Thyroid gland (tissue), 4 donors: ENCODE measurements around the gene ARFGAP3. TPM values are rescaled to one million over a fixed set of nuclear protein-coding genes. Genes with fewer than 3 reads are reported as not detected.

Source experiments
- DNase-seq, 2 donors: peaks; one replicate each; pipeline ENCODE4 v3.0.0-alpha.2; 2019
- H3K27ac ChIP-seq, 3 donors: fragments of 200-600 bp; sonication (generic); 1 replicate in 2 of 3; 2 replicates in 1 of 3; pipeline ENCODE4 v1.5.1; 2016 to 2019; ENCODE audit warnings: mild to moderate bottlenecking in 1 of 3, moderate library complexity in 1 of 3
- H3K27me3 ChIP-seq: fragments of 200-600 bp; sonication (generic); one replicate; pipeline ENCODE4 v1.5.1; 2019
- H3K36me3 ChIP-seq, 2 donors: fragments of 200-600 bp; sonication (generic); one replicate each; pipeline ENCODE4 v1.5.1; 2016 to 2019
- H3K4me1 ChIP-seq, 2 donors: fragments of 200-600 bp; sonication (generic); one replicate each; pipeline ENCODE4 v1.5.1; 2017 to 2019
- H3K4me3 ChIP-seq, 3 donors: fragments of 200-600 bp; sonication (generic); replicated peaks in 1 of 3; 1 replicate in 2 of 3; 2 replicates in 1 of 3; pipeline ENCODE4 v1.5.1; 2016; ENCODE audit warnings: mild to moderate bottlenecking in 1 of 3
- H3K9me3 ChIP-seq: fragments of 200-600 bp; sonication (generic); one replicate; pipeline ENCODE4 v1.5.1; 2017
- POLR2A ChIP-seq, 2 donors: fragments of 450-650 bp; IDR thresholded peaks; one replicate each; pipeline ENCODE4 v1.6.1; 2017; ENCODE audit warnings: antibody characterized with exemption in 2 of 2, mild to moderate bottlenecking in 2 of 2, moderate library complexity in 1 of 2
- WGBS, 2 donors: methylation state at CpG; one replicate each; pipeline ENCODE4 v1.1.5; 2017; 5-methylcytosine and 5-hydroxymethylcytosine counted together
- intact Hi-C: fragments of 100-400 bp; cut with DNase I; formaldehyde crosslinking; loops from one replicate; pipeline ENCODE4 v1.15.1; 2023
- total RNA-seq, 4 donors: library from RNA; depleted of rRNA; stranded (reverse); fragments of >200 nt; gene quantifications; one replicate each; pipeline ENCODE4 v1.2.3, GENCODE V29; 2016
- TF ChIP-seq, protein P1 (sequence below), 6 experiments: fragments of 200-600 bp in 3 of 6; fragments of 450-650 bp in 3 of 6; sonication (generic) in 3 of 6; IDR thresholded peaks; one replicate each; pipeline ENCODE4 v1.5.1; 2016 to 2019; ENCODE audit warnings: antibody characterized with exemption in 6 of 6, mild to moderate bottlenecking in 2 of 6, inconsistent platforms in 1 of 6, moderate library complexity in 1 of 6

The ARFGAP3 gene
- total RNA-seq, 4 donors from 2014 or later = 82.3 to 106 (median 94.2) TPM

DNA sequence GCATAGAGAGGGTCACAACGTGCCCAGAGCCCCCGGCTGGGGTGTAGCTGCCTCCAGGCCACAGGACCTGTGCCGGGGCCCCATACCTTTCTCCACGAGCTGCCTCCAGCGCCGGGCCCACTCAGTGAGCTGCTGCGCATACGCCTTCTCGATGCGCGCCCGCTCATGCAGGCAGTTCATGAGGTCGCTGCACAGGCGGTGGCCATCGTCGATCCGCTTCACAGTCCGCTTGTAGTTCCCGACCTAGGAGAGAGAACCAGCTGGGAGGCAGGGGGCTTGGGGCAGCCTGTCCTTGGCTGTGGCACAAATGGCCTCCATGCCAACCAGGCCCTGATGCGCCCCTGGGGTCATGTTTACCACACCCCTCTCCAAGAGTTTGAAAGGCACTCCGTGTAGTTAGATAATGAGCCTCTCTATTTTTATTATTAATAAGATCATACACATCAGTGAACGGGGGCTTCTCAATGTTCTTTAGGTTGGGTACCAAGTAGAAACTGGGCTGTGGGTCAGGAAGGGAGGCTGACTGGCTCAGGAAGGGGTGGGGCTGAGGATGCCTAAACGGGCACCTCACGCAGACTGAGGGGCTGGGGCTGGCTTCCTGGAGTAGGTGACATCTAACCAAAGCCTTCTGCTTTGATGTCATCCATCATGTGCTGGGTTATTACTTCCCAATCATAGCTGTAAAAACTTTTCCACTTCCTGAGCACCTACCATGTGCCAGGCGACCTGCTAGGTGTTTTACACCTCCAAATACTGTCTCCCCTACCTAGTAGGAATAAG lies 36.5 kb upstream of the ARFGAP3 start:
- H3K9me3 ChIP-seq = no peaks in the 10 kb centered on the region
- no peaks in the 10 kb centered on the region for H3K27me3 ChIP-seq
- DNase-seq = no peak
- peaks cover 12 to 21% of the 10 kb centered on the region in 2 donors for H3K36me3 ChIP-seq
- H3K27ac ChIP-seq = no peak overlapping the region
- intact Hi-C loops = no loop called here
- H3K4me1 ChIP-seq = peaks cover 4 to 17% of the 10 kb centered on the region in 2 donors
- WGBS, 2 donors = 89 to 93% methylated on average over 24 to 25 of the region's 25 CpGs
- no peak overlapping the region for H3K4me3 ChIP-seq
- no peak for TF ChIP-seq POLR2A (IDR thresholded peaks at IDR 0.05)
- TF ChIP-seq, protein P1, sequence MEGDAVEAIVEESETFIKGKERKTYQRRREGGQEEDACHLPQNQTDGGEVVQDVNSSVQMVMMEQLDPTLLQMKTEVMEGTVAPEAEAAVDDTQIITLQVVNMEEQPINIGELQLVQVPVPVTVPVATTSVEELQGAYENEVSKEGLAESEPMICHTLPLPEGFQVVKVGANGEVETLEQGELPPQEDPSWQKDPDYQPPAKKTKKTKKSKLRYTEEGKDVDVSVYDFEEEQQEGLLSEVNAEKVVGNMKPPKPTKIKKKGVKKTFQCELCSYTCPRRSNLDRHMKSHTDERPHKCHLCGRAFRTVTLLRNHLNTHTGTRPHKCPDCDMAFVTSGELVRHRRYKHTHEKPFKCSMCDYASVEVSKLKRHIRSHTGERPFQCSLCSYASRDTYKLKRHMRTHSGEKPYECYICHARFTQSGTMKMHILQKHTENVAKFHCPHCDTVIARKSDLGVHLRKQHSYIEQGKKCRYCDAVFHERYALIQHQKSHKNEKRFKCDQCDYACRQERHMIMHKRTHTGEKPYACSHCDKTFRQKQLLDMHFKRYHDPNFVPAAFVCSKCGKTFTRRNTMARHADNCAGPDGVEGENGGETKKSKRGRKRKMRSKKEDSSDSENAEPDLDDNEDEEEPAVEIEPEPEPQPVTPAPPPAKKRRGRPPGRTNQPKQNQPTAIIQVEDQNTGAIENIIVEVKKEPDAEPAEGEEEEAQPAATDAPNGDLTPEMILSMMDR (IDR thresholded peaks at IDR 0.05) = no peak

DNA sequence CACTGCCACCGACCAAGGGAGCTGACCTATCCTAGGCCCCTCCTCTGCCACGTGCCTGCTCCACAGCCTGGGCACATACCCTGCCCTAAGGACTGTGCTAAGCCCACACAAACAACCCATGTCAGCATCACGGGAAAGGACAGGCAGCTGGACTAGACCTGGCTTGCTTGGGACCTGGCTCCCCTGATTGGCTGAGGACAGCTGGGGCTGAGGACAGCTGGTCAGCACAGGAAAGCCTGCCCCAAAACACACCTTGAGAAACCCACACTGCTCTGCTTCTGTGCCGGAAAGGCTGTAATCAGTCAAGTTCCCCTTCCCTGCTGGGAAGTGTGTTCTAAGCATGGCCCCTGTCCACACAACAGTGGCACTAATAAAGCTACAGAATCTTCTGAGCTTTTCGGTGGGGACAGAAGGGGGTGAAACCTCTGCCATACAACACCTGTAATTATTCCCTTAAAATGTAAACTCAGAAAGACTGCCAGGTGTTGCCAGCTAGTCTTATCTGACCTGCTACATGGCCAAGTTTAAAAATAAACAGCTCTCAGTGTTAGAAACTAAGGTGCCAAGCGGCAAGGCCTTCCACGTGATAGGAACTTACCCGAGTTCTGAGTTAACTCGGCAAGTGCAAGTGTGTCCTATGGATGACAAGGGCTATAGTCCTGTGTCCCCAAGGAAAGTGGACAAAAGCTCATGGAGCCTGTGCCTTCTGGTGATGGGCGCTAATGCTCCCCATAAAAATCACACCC lies 35.7 kb upstream of the ARFGAP3 start:
- H3K27ac ChIP-seq = no peak overlapping the region
- WGBS, 2 donors = 86% methylated on average over 8 to 9 of the region's 10 CpGs
- no peak overlapping the region for H3K4me3 ChIP-seq
- DNase-seq = no peak
- intact Hi-C loops = no loop called here
- H3K27me3 ChIP-seq = no peaks in the 10 kb centered on the region
- peaks cover 4 to 17% of the 10 kb centered on the region in 2 donors for H3K4me1 ChIP-seq
- peaks cover 15 to 29% of the 10 kb centered on the region in 2 donors for H3K36me3 ChIP-seq
- TF ChIP-seq, protein P1 (IDR thresholded peaks at IDR 0.05) = no peak
- no peak for TF ChIP-seq POLR2A (IDR thresholded peaks at IDR 0.05)
- H3K9me3 ChIP-seq = no peaks in the 10 kb centered on the region

DNA sequence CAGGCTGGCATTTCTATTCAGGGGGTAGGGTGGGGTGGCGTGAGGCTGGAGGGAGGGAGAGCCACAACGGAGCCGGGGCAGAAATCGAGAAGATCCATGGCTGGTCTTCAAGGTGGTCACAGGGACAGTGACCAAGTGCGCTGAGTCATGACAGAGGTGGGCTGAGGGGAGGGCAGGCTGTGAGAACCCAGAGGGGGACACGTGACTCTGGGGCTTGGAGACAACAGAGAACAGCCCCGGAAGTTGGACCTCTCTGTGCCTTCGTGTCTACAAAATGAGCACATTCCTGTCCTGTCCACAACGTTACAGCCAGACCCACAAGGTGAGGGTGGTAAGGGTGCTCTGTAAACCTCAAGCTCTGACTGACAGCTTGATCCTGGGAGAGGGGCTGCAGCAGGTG lies 35.1 kb upstream of the ARFGAP3 start:
- Histone ChIP-seq H3K27me3 (no peaks in the 10 kb centered on the region), H3K4me1 (peaks cover 4 to 17% of the 10 kb centered on the region in 2 donors), H3K4me3 (no peak overlapping the region), H3K36me3 (peaks cover 15 to 29% of the 10 kb centered on the region in 2 donors), H3K27ac (no peak overlapping the region), H3K9me3 (no peaks in the 10 kb centered on the region)
- intact Hi-C loops = no loop called here
- TF ChIP-seq POLR2A (IDR thresholded peaks at IDR 0.05) = no peak
- TF ChIP-seq, protein P1 (IDR thresholded peaks at IDR 0.05) = no peak
- WGBS, 2 donors = 80 to 89% methylated on average over 9 of the region's 9 CpGs
- no peak for DNase-seq

DNA sequence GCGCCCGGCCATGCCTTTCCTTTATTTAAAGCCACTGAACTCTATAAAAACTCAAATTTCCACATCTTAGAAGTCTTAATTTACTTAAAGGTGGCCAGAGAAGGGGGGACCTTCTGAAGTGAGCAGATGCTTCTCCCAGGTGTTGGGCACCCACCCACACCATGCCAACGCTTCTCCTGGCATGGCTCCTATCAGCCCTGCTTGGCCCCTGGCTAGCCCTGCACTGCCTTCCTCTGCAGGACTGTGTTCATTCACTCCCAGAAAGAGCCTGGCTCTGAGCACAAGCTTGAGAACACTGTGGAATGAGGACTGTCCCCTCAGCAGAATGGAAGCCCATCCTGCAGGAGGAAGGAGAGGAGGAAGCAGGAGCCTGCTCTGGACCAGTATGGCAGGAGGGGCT lies 34.6 kb upstream of the ARFGAP3 start:
- H3K4me1 ChIP-seq = peaks cover 4 to 17% of the 10 kb centered on the region in 2 donors
- no peak overlapping the region for H3K4me3 ChIP-seq
- no peak for DNase-seq
- H3K9me3 ChIP-seq = no peaks in the 10 kb centered on the region
- TF ChIP-seq POLR2A (IDR thresholded peaks at IDR 0.05) = no peak
- TF ChIP-seq, protein P1 (IDR thresholded peaks at IDR 0.05) = no peak
- 94 to 100% methylated on average over 3 of the region's 3 CpGs for WGBS, 2 donors
- H3K36me3 ChIP-seq = peaks cover 20 to 29% of the 10 kb centered on the region in 2 donors
- intact Hi-C loops = no loop called here
- H3K27ac ChIP-seq = no peak overlapping the region
- H3K27me3 ChIP-seq = no peaks in the 10 kb centered on the region

DNA sequence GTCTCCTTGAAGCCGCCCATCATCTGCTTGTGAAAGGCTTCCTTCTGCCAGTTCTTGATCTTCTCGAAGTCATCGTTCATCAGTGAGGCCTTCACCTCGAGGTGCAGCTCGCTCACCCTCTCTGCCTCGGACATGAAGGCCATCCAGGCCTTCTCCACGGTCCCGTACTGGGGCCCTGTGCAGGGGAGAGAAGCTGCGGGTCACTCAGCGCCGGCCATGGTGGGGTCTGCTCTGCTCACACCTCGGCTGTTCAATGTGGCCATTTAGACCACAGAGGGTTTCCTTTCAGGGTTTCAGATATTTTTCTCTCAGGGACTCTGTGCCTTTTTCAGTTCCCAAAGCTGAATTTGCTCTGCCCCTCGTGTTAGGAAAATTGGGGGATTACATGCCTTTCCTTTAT lies 33.9 kb upstream of the ARFGAP3 start:
- Histone ChIP-seq H3K4me3 (no peak overlapping the region), H3K27me3 (no peaks in the 10 kb centered on the region), H3K4me1 (peaks cover 4 to 17% of the 10 kb centered on the region in 2 donors), H3K9me3 (no peaks in the 10 kb centered on the region), H3K27ac (no peak overlapping the region), H3K36me3 (peaks cover 22 to 29% of the 10 kb centered on the region in 2 donors)
- no peak for TF ChIP-seq POLR2A (IDR thresholded peaks at IDR 0.05)
- TF ChIP-seq, protein P1 (IDR thresholded peaks at IDR 0.05) = no peak
- 94 to 96% methylated on average over 13 of the region's 13 CpGs for WGBS, 2 donors
- intact Hi-C loops = no loop called here
- DNase-seq = no peak
